Loucy (cell line): ENCODE measurements around the gene FSIP1.

Experiments used
- H2AFZ ChIP-seq: fragments of 200-600 bp; sonication (generic); 2 replicates; pipeline ENCODE4 v1.6.0; 2016; ENCODE audit warnings: antibody characterized with exemption, mild to moderate bottlenecking, low read length, moderate library complexity
- H3F3A ChIP-seq: fragments of 200-600 bp; 2 replicates; pipeline ENCODE4 v1.6.0; 2016; ENCODE audit warnings: antibody characterized with exemption, low read depth, mild to moderate bottlenecking
- H3K27me3 ChIP-seq: fragments of 200-600 bp; sonication (generic); 2 replicates; pipeline ENCODE4 v1.6.1; 2014; ENCODE audit warnings: low read length, mild to moderate bottlenecking; ENCODE audit not compliant: insufficient read depth, poor library complexity, severe bottlenecking
- H3K36me3 ChIP-seq: fragments of 200-600 bp; sonication (generic); 2 replicates; pipeline ENCODE4 v1.6.1; 2016; ENCODE audit warnings: low read length; ENCODE audit not compliant: insufficient read depth
- H3K4me1 ChIP-seq: fragments of 200-600 bp; sonication (generic); 2 replicates; pipeline ENCODE4 v1.5.1; 2014; ENCODE audit warnings: low read length, mild to moderate bottlenecking; ENCODE audit not compliant: insufficient read depth, poor library complexity, severe bottlenecking
- H3K4me2 ChIP-seq: fragments of 200-600 bp; sonication (generic); 2 replicates; pipeline ENCODE4 v1.6.0; 2014; ENCODE audit warnings: antibody characterized with exemption, low read length, low read depth, mild to moderate bottlenecking; ENCODE audit not compliant: poor library complexity, severe bottlenecking
- H3K4me3 ChIP-seq: fragments of 200-600 bp; sonication (generic); 2 replicates; pipeline ENCODE4 v1.5.1; 2014; ENCODE audit warnings: low read length, mild to moderate bottlenecking, mixed read lengths; ENCODE audit not compliant: poor library complexity, severe bottlenecking
- H3K79me2 ChIP-seq: fragments of 200-600 bp; sonication (generic); 2 replicates; pipeline ENCODE4 v1.6.1; 2014; ENCODE audit warnings: low read length; ENCODE audit not compliant: insufficient read depth
- H3K9ac ChIP-seq: fragments of 200-600 bp; sonication (generic); 2 replicates; pipeline ENCODE4 v1.6.0; 2014; ENCODE audit warnings: mild to moderate bottlenecking, low read depth, low read length, moderate library complexity; ENCODE audit not compliant: poor library complexity, severe bottlenecking
- H3K9me2 ChIP-seq: fragments of 200-600 bp; sonication (generic); replicated peaks from 2 replicates; pipeline ENCODE4 v1.6.1; 2016; ENCODE audit warnings: low read depth, low read length, mixed read lengths
- H3K9me3 ChIP-seq: fragments of 200-600 bp; sonication (generic); 2 replicates; pipeline ENCODE4 v1.6.1; 2014; ENCODE audit warnings: mild to moderate bottlenecking, antibody characterized with exemption, low read length, low read depth; ENCODE audit not compliant: insufficient read depth
- H4K20me1 ChIP-seq: fragments of 200-600 bp; sonication (generic); 2 replicates; pipeline ENCODE4 v1.6.0; 2014; ENCODE audit warnings: antibody characterized with exemption, low read length, mild to moderate bottlenecking; ENCODE audit not compliant: insufficient read depth, poor library complexity, severe bottlenecking
- EZH2phosphoT487 ChIP-seq: fragments of 200-600 bp; IDR thresholded peaks from 2 replicates; pipeline ENCODE4 v1.6.1; 2018; ENCODE audit warnings: antibody characterized with exemption, mild to moderate bottlenecking, moderate library complexity, borderline replicate concordance
- TF ChIP-seq, protein P1 (sequence below): fragments of 200-600 bp; sonication (generic); conservative IDR thresholded peaks from 2 replicates; pipeline ENCODE4 v1.5.1; 2014; ENCODE audit warnings: mild to moderate bottlenecking, antibody characterized with exemption, low read length

Gene FSIP1

DNA sequence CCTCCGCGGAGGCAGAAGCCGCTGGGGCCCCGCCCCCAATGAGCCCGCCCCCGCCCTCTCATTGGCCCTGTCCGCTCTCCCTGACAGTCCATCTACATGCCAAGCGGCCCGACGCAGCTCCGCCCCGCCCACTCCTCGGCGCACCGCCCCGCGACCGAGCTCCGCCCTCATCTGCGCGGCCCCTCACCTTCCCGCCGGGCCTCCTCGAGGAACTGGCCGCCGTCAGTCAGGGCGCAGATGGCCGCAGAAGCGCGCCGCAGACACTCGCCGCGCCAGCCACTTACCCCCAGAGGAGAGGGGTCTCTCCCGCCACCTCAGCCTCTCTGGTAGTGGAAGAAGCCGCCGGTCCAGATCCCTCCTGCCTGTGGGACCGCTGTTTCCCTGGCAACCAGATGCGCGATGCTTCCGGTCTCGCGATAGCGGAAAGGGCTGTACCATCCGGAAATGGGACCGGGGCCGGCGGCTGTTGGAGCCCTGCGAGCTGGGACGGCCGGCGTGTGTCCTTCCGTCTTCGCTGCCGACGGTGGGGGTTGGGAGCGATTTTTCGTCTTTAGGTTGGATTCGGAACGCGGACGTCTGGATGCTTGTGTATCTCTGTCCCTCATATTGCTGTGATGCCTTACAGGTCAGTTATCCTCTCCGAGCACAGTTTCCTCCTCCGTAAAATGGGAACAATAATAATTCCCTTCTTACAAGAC is at the start of gene FSIP1:
Gene FSIP1 (minus strand): TSS at position 401 of the 698 bp plus-strand sequence. CDS start 6,317 bp downstream, outside the sequence.
- Histone ChIP-seq H3K27me3 (no peaks in the 10 kb centered on the region), H3K9me3 (no peaks in the 10 kb centered on the region), H3K4me2 (peak within 1 kb of the TSS; percentile 88), H3K4me1 (peaks cover 69% of the 10 kb centered on the region), H3K4me3 (peak within 1 kb of the TSS; percentile 81), H3K9ac (peak within 1 kb of the TSS; percentile 80), H4K20me1 (no peaks in the 10 kb centered on the region), H3K9me2 (no peaks in the 10 kb centered on the region), H2AFZ (peak within 1 kb of the TSS; percentile 84), H3K36me3 (no peaks in the 10 kb centered on the region), H3F3A (no peaks in the 10 kb centered on the region), H3K79me2 (peaks cover 27% of the 10 kb centered on the region)
- TF ChIP-seq EZH2phosphoT487 = no peak
- TF ChIP-seq, protein P1, sequence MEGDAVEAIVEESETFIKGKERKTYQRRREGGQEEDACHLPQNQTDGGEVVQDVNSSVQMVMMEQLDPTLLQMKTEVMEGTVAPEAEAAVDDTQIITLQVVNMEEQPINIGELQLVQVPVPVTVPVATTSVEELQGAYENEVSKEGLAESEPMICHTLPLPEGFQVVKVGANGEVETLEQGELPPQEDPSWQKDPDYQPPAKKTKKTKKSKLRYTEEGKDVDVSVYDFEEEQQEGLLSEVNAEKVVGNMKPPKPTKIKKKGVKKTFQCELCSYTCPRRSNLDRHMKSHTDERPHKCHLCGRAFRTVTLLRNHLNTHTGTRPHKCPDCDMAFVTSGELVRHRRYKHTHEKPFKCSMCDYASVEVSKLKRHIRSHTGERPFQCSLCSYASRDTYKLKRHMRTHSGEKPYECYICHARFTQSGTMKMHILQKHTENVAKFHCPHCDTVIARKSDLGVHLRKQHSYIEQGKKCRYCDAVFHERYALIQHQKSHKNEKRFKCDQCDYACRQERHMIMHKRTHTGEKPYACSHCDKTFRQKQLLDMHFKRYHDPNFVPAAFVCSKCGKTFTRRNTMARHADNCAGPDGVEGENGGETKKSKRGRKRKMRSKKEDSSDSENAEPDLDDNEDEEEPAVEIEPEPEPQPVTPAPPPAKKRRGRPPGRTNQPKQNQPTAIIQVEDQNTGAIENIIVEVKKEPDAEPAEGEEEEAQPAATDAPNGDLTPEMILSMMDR = no peak

DNA sequence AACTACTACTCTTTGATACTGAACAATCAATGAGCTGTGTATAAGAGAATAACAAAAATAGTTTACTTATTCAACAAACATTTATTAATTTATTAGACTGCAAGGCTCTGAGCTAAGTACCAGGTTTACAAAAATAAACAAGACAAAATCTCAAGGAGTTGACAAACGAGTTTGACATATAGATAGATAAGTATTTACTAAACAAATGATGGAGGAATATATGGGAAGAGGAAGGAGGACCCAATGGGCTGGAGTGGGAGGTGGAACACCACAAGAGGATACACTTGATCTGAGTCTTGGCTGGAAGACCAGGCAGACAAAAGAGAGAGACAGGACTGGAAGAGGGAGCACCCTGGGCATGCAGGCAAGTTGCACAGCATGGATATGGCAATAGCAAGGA is 47.5 kb upstream of the FSIP1 start:
- Histone ChIP-seq H4K20me1 (no peaks in the 10 kb centered on the region), H3K9ac (no peak overlapping the region), H2AFZ (no peak overlapping the region), H3F3A (no peaks in the 10 kb centered on the region), H3K4me2 (no peak overlapping the region), H3K27me3 (no peaks in the 10 kb centered on the region), H3K79me2 (no peaks in the 10 kb centered on the region), H3K9me3 (no peaks in the 10 kb centered on the region), H3K4me1 (peaks cover 3% of the 10 kb centered on the region), H3K36me3 (no peaks in the 10 kb centered on the region), H3K4me3 (no peak overlapping the region), H3K9me2 (no peaks in the 10 kb centered on the region)
- TF ChIP-seq, protein P1 = no peak
- TF ChIP-seq EZH2phosphoT487 = no peak

DNA sequence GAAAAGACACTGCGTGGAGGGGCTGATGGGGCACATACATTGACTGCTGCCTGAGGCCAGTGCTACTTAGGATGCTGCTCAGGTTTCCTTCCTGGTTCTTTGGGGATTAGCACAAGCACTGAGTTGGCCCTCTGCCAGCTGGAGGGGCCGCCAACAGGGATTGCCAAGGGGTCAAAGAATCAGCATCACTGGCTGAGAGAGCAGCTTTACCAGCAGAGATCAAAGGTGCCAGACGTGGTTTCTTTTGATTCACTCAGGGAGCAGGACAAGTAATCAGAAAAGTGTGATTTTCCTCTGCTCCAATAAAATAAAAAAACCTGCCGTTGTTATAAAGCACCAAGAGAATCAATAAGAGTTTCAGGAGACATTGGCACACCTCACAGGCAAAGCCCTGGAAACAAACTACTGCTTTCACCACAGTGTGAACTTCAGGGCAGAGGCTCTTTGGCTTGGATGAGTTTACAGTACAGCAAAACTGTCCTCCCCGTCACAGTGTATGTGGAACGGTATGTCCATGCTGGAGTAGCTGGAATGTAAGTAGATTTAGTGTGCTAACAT is 45.8 kb upstream of the FSIP1 start:
- peaks cover 3% of the 10 kb centered on the region for H3K4me1 ChIP-seq
- no peak overlapping the region for H3K4me2 ChIP-seq
- no peak overlapping the region for H3K9ac ChIP-seq
- no peaks in the 10 kb centered on the region for H3K9me2 ChIP-seq
- TF ChIP-seq, protein P1 = no peak
- no peak for TF ChIP-seq EZH2phosphoT487
- H2AFZ ChIP-seq = no peak overlapping the region
- no peaks in the 10 kb centered on the region for H3K27me3 ChIP-seq
- H3K4me3 ChIP-seq = no peak overlapping the region
- no peaks in the 10 kb centered on the region for H3K36me3 ChIP-seq
- H4K20me1 ChIP-seq = no peaks in the 10 kb centered on the region
- H3F3A ChIP-seq = no peaks in the 10 kb centered on the region
- no peaks in the 10 kb centered on the region for H3K79me2 ChIP-seq
- H3K9me3 ChIP-seq = no peaks in the 10 kb centered on the region
